DOHH2 (cell line): ENCODE data around the gene SH3RF3.

Experiments used
- CTCF ChIP-seq: fragments of 200-600 bp; sonication (generic); IDR thresholded peaks from one replicate; pipeline ENCODE4 v1.5.1; 2014; ENCODE audit warnings: antibody characterized with exemption, mild to moderate bottlenecking, low read depth, low read length; ENCODE audit not compliant: poor library complexity, severe bottlenecking
- EZH2phosphoT487 ChIP-seq: fragments of 200-600 bp; sonication (generic); IDR thresholded peaks from 2 replicates; pipeline ENCODE4 v1.6.1; 2017; ENCODE audit warnings: borderline replicate concordance, mild to moderate bottlenecking, antibody characterized with exemption, low read length, moderate library complexity, mixed read lengths

DNA sequence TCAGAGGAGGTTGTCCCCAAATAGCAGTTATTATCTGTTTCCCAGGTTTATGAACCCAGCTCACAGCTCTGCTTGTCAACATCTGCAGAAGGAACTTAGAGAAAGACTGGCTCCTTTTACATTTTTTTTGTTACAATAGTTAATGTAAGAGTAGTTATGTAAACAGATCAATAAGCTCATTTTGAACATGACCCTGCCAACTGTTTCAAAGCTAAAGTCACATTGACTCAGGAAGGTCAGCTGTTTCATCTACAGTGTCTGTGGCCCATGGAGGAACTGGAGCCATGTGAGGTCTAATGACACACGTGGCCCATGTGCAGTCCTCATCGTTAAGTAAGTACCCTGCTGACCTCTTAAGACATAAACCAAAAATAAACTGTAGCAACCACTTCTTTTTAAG lies 97.1 kb downstream of the SH3RF3 start:
- no peak for TF ChIP-seq CTCF
- no peak for TF ChIP-seq EZH2phosphoT487
